Type B pancreatic cell (in vitro differentiated cells): Measurements from ENCODE around the gene SNX8. TPM values are rescaled to one million over a fixed set of nuclear protein-coding genes. Genes with fewer than 3 reads are reported as not detected.

Source experiments
- DNase-seq: peaks from one replicate; pipeline ENCODE4 v3.0.0; 2021; ENCODE audit warnings: mixed read lengths; ENCODE audit not compliant: unreplicated experiment; ENCODE audit errors: extremely low spot score
- H3K27ac Mint-ChIP-seq: 2 replicates; pipeline ENCODE4 v1.8.0; 2021; ENCODE audit warnings: mild to moderate bottlenecking, mixed read lengths
- H3K27me3 Mint-ChIP-seq: 2 replicates; pipeline ENCODE4 v1.8.0; 2021; ENCODE audit warnings: mixed read lengths
- H3K36me3 Mint-ChIP-seq: 2 replicates; pipeline ENCODE4 v1.8.0; 2021; ENCODE audit warnings: mixed read lengths
- H3K4me1 Mint-ChIP-seq: one replicate; pipeline ENCODE4 v1.8.0; 2021; ENCODE audit warnings: mixed read lengths; ENCODE audit not compliant: unreplicated experiment
- H3K4me3 Mint-ChIP-seq: 2 replicates; pipeline ENCODE4 v1.8.0; 2021; ENCODE audit warnings: mild to moderate bottlenecking, mixed read lengths
- H3K9me3 Mint-ChIP-seq: 2 replicates; pipeline ENCODE4 v1.8.0; 2021; ENCODE audit warnings: mixed read lengths
- CTCF ChIP-seq: fragments of 200-600 bp; sonication (generic); conservative IDR thresholded peaks from 2 replicates; pipeline ENCODE4 v1.5.0; 2021; ENCODE audit warnings: antibody characterized with exemption, mild to moderate bottlenecking
- total RNA-seq: library from RNA; stranded (reverse); gene quantifications from 2 replicates; pipeline ENCODE4 v1.2.1, GENCODE V29; 2021; ENCODE audit warnings: low replicate concordance

The SNX8 gene
- total RNA-seq, 1 donor from 2014 or later: 29.1 TPM

DNA sequence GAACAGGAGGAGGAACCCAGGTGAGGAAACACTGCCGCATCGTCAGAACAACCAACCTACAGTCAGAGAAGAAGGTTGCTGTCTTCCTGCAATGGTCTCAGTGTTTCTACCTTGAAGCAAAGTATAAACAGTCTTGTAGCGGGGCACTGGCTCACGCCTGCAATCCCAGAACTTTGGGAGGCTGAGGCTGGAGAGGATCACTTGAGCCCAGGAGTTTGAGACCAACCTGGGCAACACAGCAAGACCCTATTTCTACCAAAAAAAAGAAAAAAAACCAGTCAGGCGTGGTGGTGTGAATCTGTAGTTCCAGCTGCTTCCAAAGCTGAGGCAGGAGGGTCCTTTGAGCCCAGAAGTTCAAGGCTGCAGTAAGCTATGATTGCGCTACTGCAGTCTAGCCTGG lies 23.4 kb downstream of the SNX8 start:
- no peak for TF ChIP-seq CTCF
- peaks cover 3% of the 10 kb centered on the region for H3K36me3 Mint-ChIP-seq
- H3K27ac Mint-ChIP-seq: no peak overlapping the region
- peaks cover 4% of the 10 kb centered on the region for H3K4me1 Mint-ChIP-seq
- no peak for DNase-seq
- H3K4me3 Mint-ChIP-seq: no peak overlapping the region
- peaks cover 2% of the 10 kb centered on the region for H3K27me3 Mint-ChIP-seq
- no peaks in the 10 kb centered on the region for H3K9me3 Mint-ChIP-seq

GRCh38 chr7:2289621-2290020 lies 24.6 kb downstream of the SNX8 start:
- Mint-ChIP-seq H3K36me3 (peaks cover 3% of the 10 kb centered on the region), H3K4me1 (no peaks in the 10 kb centered on the region), H3K9me3 (no peaks in the 10 kb centered on the region), H3K27ac (no peak overlapping the region), H3K4me3 (no peak overlapping the region), H3K27me3 (no peaks in the 10 kb centered on the region)
- no peak for DNase-seq
- TF ChIP-seq CTCF: no peak

- no peak overlapping the region for H3K27ac Mint-ChIP-seq
- H3K4me3 Mint-ChIP-seq: no peak overlapping the region
- no peak for TF ChIP-seq CTCF
- H3K4me1 Mint-ChIP-seq: no peaks in the 10 kb centered on the region
- H3K27me3 Mint-ChIP-seq: no peaks in the 10 kb centered on the region
- H3K36me3 Mint-ChIP-seq: peaks cover 3% of the 10 kb centered on the region
- no peak for DNase-seq
- H3K9me3 Mint-ChIP-seq: no peaks in the 10 kb centered on the region
Measured at GRCh38 chr7:2289111-2289586, 25.1 kb downstream of the SNX8 start.

DNA sequence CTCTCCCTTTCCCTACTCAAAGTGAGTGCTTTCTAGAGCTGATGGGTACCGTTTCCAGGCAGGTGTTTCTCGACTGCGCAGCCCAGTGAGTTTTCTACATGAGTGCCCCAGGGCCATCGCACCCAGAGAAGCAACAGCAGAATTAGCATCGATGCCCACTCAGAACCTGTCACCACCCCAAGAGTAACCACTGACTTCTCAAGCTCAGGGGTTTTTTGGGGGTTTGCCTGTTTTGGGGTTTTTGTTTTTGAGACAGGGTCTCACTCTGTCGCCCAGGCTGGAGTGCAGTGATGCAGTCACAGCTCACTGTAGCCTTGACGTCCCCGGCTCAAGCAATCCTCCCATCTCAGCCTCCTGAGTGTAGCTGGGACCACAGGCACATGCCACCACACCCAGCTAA lies 25.7 kb downstream of the SNX8 start:
- no peak for TF ChIP-seq CTCF
- Mint-ChIP-seq H3K27me3 (no peaks in the 10 kb centered on the region), H3K36me3 (peaks cover 3% of the 10 kb centered on the region), H3K4me3 (no peak overlapping the region), H3K4me1 (no peaks in the 10 kb centered on the region), H3K9me3 (no peaks in the 10 kb centered on the region), H3K27ac (no peak overlapping the region)
- no peak for DNase-seq

GRCh38 chr7:2287745-2288144 lies 26.5 kb downstream of the SNX8 start:
- Mint-ChIP-seq H3K4me1 (no peaks in the 10 kb centered on the region), H3K4me3 (no peak overlapping the region), H3K27ac (no peak overlapping the region), H3K9me3 (no peaks in the 10 kb centered on the region), H3K27me3 (no peaks in the 10 kb centered on the region), H3K36me3 (peaks cover 3% of the 10 kb centered on the region)
- no peak for DNase-seq
- TF ChIP-seq CTCF: no peak

GRCh38 chr7:2283074-2283473 lies 31.2 kb downstream of the SNX8 start:
- H3K27ac Mint-ChIP-seq: no peak overlapping the region
- H3K4me3 Mint-ChIP-seq: no peak overlapping the region
- no peaks in the 10 kb centered on the region for H3K27me3 Mint-ChIP-seq
- TF ChIP-seq CTCF: no peak
- DNase-seq: no peak
- no peaks in the 10 kb centered on the region for H3K9me3 Mint-ChIP-seq
- peaks cover 20% of the 10 kb centered on the region for H3K4me1 Mint-ChIP-seq
- no peaks in the 10 kb centered on the region for H3K36me3 Mint-ChIP-seq
